HG03066 (cell line): ENCODE measurements around the gene TMEM61.
A peak's percentile ranks its signal among the peaks of the same experiment; 100 is the strongest.
"Not testable (repeated sequence)": the region's sequence is repeated elsewhere in the genome, so short reads cannot be mapped to it uniquely, and the experiment has no call there.

Experiments
- ATAC-seq: cut with Tn5 transposase; IDR thresholded peaks from one replicate; pipeline ENCODE4 v1.9.1; 2021; ENCODE audit warnings: low read depth; ENCODE audit not compliant: unreplicated experiment

Gene TMEM61

GRCh38 chr1:54998677-54999076 lies 18.2 kb downstream of the TMEM61 start, which contains the start of gene BSND:
Gene BSND, plus strand, starts transcription at chr1:54998933. Its CDS starts 254 bp downstream, at chr1:54999187.
- no peak for ATAC-seq

- ATAC-seq, result no peak
Observed at GRCh38 chr1:55000110-55001085, 20.0 kb downstream of the TMEM61 start.

GRCh38 chr1:55001311-55001710 lies 20.9 kb downstream of the TMEM61 start:
- no peak for ATAC-seq

- ATAC-seq, result no peak
Observed at GRCh38 chr1:55002686-55003085, 22.3 kb downstream of the TMEM61 start.

- ATAC-seq, result no peak
Observed at GRCh38 chr1:55005351-55006140, 25.1 kb downstream of the TMEM61 start.

GRCh38 chr1:55006931-55007330 lies 26.5 kb downstream of the TMEM61 start:
- ATAC-seq, result no peak

GRCh38 chr1:55007625-55008024 lies 27.2 kb downstream of the TMEM61 start:
- ATAC-seq, result no peak

- ATAC-seq, result no peak
Observed at GRCh38 chr1:55010194-55010886, 29.9 kb downstream of the TMEM61 start.

- no peak for ATAC-seq
Observed at GRCh38 chr1:55010887-55011217, 30.4 kb downstream of the TMEM61 start.

GRCh38 chr1:55012661-55013060 lies 32.2 kb downstream of the TMEM61 start:
- ATAC-seq, result no peak

GRCh38 chr1:55015123-55015522 lies 34.7 kb downstream of the TMEM61 start:
- no peak for ATAC-seq

- no peak for ATAC-seq
Observed at GRCh38 chr1:55015731-55016620, 35.5 kb downstream of the TMEM61 start.

- no peak for ATAC-seq
Observed at GRCh38 chr1:55018395-55018794, 38.0 kb downstream of the TMEM61 start.

GRCh38 chr1:55021942-55022546 lies 41.6 kb downstream of the TMEM61 start:
- peak; percentile 75 for ATAC-seq

GRCh38 chr1:55024163-55024562 lies 43.7 kb downstream of the TMEM61 start:
- ATAC-seq, result not testable (repeated sequence)

GRCh38 chr1:55026682-55027081 lies 46.3 kb downstream of the TMEM61 start:
- not testable (repeated sequence) for ATAC-seq

GRCh38 chr1:55031098-55031497 lies 50.7 kb downstream of the TMEM61 start:
- not testable (repeated sequence) for ATAC-seq

- ATAC-seq, result no peak
Observed at GRCh38 chr1:55033265-55033614, 52.8 kb downstream of the TMEM61 start.

- no peak for ATAC-seq
Observed at GRCh38 chr1:55034476-55035133, 54.2 kb downstream of the TMEM61 start.
